Spleen (tissue), 7 donors: ENCODE measurements around the gene SPEM2.

ENCODE experiments used
- POLR2A ChIP-seq, 3 donors: fragments of 450-650 bp; IDR thresholded peaks; one replicate each; pipeline ENCODE4 v1.5.1; 2017; ENCODE audit warnings: antibody characterized with exemption in 3 of 3, mild to moderate bottlenecking in 1 of 3
- POLR2AphosphoS5 ChIP-seq, 3 donors: sonication (generic); formaldehyde crosslinking; IDR thresholded peaks; one replicate each; pipeline ENCODE4 v1.5.1; 2017; ENCODE audit warnings: antibody characterized with exemption in 3 of 3
- TF ChIP-seq, protein P1 (sequence below), 11 experiments: fragments of 200-600 bp in 7 of 11; fragments of 450-650 bp in 4 of 11; sonication (generic) in 4 of 11; IDR thresholded peaks in 8 of 11; conservative IDR thresholded peaks in 3 of 11; 1 replicate in 7 of 11; 2 replicates in 4 of 11; pipeline versions ENCODE4 v1.4.0 to v1.8.0; 2016 to 2021; ENCODE audit warnings: antibody characterized with exemption in 11 of 11, inconsistent platforms in 4 of 11, mild to moderate bottlenecking in 1 of 11
- donor health status: DM: no; HTN: no; CAD: no; lungs with moderate emphysema.
- donor health status: DM: no; HTN: no; CAD: no.
- donor health status: DM: no; HTN: no; CAD: no.

DNA sequence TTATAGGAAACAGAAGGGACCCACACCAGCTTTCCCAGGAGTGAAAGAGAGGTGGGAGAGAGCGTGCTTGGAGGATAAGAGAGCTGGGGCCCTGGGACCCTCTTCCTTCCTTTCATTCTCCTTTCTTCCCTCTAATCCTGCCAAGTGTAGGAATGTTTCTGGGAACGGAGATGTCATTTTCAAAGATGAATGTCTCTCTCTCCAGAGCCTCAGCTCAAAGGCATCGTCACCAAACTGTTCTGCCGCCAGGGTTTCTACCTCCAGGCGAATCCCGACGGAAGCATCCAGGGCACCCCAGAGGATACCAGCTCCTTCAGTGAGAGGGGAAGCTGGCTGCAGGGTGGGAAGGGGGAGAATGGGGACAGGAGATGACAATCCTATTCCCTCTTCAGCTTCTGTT is 15.8 kb downstream of the SPEM2 start:
- TF ChIP-seq, protein P1, sequence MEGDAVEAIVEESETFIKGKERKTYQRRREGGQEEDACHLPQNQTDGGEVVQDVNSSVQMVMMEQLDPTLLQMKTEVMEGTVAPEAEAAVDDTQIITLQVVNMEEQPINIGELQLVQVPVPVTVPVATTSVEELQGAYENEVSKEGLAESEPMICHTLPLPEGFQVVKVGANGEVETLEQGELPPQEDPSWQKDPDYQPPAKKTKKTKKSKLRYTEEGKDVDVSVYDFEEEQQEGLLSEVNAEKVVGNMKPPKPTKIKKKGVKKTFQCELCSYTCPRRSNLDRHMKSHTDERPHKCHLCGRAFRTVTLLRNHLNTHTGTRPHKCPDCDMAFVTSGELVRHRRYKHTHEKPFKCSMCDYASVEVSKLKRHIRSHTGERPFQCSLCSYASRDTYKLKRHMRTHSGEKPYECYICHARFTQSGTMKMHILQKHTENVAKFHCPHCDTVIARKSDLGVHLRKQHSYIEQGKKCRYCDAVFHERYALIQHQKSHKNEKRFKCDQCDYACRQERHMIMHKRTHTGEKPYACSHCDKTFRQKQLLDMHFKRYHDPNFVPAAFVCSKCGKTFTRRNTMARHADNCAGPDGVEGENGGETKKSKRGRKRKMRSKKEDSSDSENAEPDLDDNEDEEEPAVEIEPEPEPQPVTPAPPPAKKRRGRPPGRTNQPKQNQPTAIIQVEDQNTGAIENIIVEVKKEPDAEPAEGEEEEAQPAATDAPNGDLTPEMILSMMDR (IDR thresholded peaks at IDR 0.05 in 8 of 11, conservative IDR thresholded peaks at IDR 0.05 in 3 of 11) = no peak
- TF ChIP-seq POLR2AphosphoS5 (IDR thresholded peaks at IDR 0.05) (no peak), POLR2A (IDR thresholded peaks at IDR 0.05) (no peak)
